ENCODE measurements around the gene DPYSL3.

DNA sequence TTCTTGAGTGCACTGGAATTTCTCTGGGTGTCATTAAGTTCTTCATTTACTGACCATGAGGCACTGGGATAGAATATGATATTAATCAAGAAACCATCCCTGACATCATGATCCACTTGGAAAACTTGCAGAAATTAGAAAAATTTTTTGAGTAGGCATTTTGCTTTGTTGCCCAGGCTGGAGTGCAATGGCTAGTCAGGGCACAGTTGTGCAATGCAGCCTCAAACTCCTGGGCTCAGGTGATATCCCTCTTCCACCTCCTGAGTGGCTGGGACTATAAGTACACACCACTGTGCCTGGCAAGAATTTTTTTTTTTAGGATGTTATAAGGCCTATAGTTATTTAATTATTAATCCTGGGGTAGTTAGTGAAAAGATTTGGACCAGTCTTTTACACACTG is 168.5 kb downstream of the DPYSL3 start:
- no peak for TF ChIP-seq CTCF (IDR thresholded peaks at IDR 0.05)
- no peak for TF ChIP-seq EP300 (IDR thresholded peaks at IDR 0.05)

Measured in tibial nerve (tissue), 4 donors.